Aorta (tissue), 5 donors: ENCODE results near the gene IPPK. TPM values are rescaled to one million over a fixed set of nuclear protein-coding genes. Genes with fewer than 3 reads are reported as not detected.

Experiments
- ATAC-seq: fragments of 200-7000 bp; cut with Tn5 transposase; one replicate; pipeline ENCODE4 v1.9.1; 2022; ENCODE audit warnings: moderate library complexity; ENCODE audit not compliant: low FRiP score
- DNase-seq, 2 donors: peaks; one replicate each; pipeline ENCODE4 v3.0.0-alpha.2; 2020
- H3K27ac ChIP-seq, 2 donors: one replicate each; pipeline ENCODE4 v1.5.1; 2013; ENCODE audit warnings: low read length in 2 of 2, mild to moderate bottlenecking in 2 of 2, moderate library complexity in 2 of 2, control low read depth in 1 of 2, inconsistent platforms in 1 of 2, low read depth in 1 of 2
- H3K27me3 ChIP-seq, 2 donors: one replicate each; pipeline ENCODE4 v1.6.1; 2013; ENCODE audit warnings: control low read depth in 1 of 2, low read length in 1 of 2, mild to moderate bottlenecking in 1 of 2, moderate library complexity in 1 of 2; ENCODE audit not compliant: insufficient read depth in 2 of 2, control insufficient read depth in 1 of 2
- H3K36me3 ChIP-seq, 2 donors: one replicate each; pipeline ENCODE4 v1.6.1; 2013; ENCODE audit warnings: control low read depth in 1 of 2, low read length in 1 of 2, mild to moderate bottlenecking in 1 of 2; ENCODE audit not compliant: insufficient read depth in 2 of 2, control insufficient read depth in 1 of 2
- H3K4me1 ChIP-seq, 2 donors: one replicate each; pipeline ENCODE4 v1.6.1; 2013; ENCODE audit warnings: low read length in 2 of 2, control low read depth in 1 of 2, mild to moderate bottlenecking in 1 of 2, moderate library complexity in 1 of 2; ENCODE audit not compliant: insufficient read depth in 2 of 2, control insufficient read depth in 1 of 2
- H3K4me3 ChIP-seq, 2 donors: one replicate each; pipeline ENCODE4 v1.5.1; 2013; ENCODE audit warnings: low read length in 2 of 2, control low read depth in 1 of 2, mild to moderate bottlenecking in 1 of 2
- H3K9me3 ChIP-seq: one replicate; pipeline ENCODE4 v1.6.1; 2013; ENCODE audit warnings: mild to moderate bottlenecking, low read length; ENCODE audit not compliant: control insufficient read depth
- WGBS, 2 donors: extraction: QIAGEN DNeasy Blood & Tissue Kit; methylation state at CpG; one replicate each; pipeline ENCODE4 v1.1.7; 2013; 5-methylcytosine and 5-hydroxymethylcytosine counted together
- intact Hi-C, 2 donors: fragments of 100-400 bp; cut with DNase I; formaldehyde crosslinking; loops; one replicate each; pipeline versions ENCODE4 v1.14.2 to v1.15.0; 2022
- polyA plus RNA-seq, 2 donors: library from polyadenylated mRNA; stranded (reverse); fragments of 200-250 nt; gene quantifications; one replicate each; pipeline ENCODE4 v1.2.3, GENCODE V29; 2013
- total RNA-seq, 2 donors: library from RNA; stranded (reverse); fragmentation: NEBNext Ultra II Directional; extraction: Animal tissue kit (Norgen Biotek cat#: 25700); gene quantifications; one replicate each; pipeline ENCODE4 v1.2.1, GENCODE V29; 2021
- donor health status: healthy with polysubstance abuse.
- donor health status: Bipolar disorder and iron deficiency.
- donor health status: DM: no; HTN: no; CAD: no.
- donor health status: DM: no; HTN: no; CAD: no.
- donor health status: DM: yes; HTN: yes; CAD: no.

The IPPK gene
- total and polyA plus RNA-seq, 4 donors, result 2.5 to 12.1 (median 6.8) TPM

DNA sequence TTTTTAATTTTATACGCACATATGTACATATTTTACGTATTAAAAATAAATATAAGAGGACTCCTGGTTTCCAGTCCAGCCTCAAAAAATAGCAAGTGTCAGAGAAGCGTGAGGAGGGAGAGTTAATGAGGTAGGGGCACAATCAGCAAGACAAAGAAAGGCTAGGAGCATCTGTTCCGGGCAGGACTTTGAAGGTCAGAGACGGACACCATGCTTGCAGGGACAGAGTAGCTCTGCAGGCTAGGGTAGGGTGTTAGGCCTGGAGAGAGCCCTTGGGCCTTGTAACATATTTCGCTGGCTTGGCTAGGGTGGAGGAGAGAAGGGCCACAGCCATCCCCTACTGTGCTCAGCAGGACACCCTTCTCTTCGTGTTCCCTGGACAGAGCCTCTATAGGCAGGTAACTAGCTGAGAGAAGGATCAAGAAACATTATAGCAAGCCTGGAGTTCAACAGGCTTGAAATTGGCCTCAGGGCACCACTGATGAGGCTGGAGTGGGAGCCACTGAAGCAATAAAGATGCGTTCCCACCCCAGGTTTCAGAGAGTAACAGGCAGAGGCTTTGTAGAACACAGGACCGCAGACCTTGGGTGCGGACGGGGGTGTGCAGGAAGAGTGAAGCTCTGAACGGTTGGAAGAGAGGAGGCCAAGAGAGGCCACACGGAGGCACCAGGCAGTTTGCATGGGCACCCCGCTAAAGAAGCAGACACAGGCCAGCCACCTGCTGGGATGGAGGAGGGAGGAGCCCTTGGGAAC lies 9.7 kb upstream of the IPPK start:
- no peak for ATAC-seq
- Histone ChIP-seq H3K9me3 (no peaks in the 10 kb centered on the region), H3K36me3 (no peaks in the 10 kb centered on the region), H3K27me3 (no peaks in the 10 kb centered on the region), H3K4me3 (no peak overlapping the region), H3K4me1 (no peaks in the 10 kb centered on the region), H3K27ac (no peak overlapping the region)
- DNase-seq, result no peak
- WGBS, 2 donors, result 75 to 78% methylated on average over 14 of the region's 14 CpGs
- intact Hi-C loops, result no loop called here

DNA sequence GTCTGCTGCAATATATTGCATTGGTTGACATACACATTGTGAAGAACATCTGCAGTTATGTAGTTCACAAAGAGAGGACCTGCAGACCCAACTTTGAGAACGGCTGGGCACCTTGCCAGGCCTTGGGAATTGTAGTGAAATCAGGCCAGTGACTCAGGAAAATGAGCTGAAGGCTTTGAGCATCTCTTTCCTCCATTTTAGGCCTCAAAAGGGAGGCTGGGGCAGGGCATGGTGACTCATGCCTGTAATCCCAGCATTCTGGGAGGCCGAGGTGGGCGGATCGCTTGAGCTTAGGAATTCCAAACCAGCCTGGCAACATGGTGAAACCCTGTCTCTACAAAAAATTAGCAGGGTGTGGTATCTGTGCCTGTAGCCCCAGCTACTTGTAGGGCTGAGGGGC lies 1.4 kb upstream of the IPPK start:
- Histone ChIP-seq H3K36me3 (no peaks in the 10 kb centered on the region), H3K4me1 (peaks cover 0 to 2% of the 10 kb centered on the region in 2 donors), H3K27me3 (no peaks in the 10 kb centered on the region), H3K9me3 (no peaks in the 10 kb centered on the region), H3K27ac (no peak overlapping the region), H3K4me3 (no peak overlapping the region)
- WGBS, 2 donors, result 72 to 80% methylated on average over 4 of the region's 4 CpGs
- ATAC-seq (no peak), DNase-seq (peak; percentile 59 to 71)
- intact Hi-C loops, result no loop called here

DNA sequence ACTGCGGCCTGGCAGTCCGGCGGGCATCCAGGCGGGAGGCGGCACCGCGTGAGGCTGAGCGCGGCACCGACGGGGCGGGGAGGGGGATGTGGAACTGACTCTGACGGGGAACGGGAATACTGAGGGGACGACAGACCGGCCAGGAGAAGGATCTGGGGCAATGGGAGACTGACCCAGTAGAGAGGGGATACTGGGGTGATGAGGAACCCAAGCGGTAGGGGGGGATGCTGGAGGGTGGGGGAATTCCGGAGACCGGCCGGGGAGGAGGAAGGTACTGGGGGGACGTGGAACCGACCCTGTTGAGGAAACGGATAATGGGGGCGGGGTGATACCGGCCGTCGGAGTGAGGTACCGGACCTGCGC lies 423 bp downstream of the IPPK start:
- DNase-seq, result peak; percentile 63 to 84
- H3K27ac ChIP-seq, result peak overlapping the region in 1 of 2 donors; percentile 70
- H3K9me3 ChIP-seq, result no peaks in the 10 kb centered on the region
- peaks cover 0 to 3% of the 10 kb centered on the region in 2 donors for H3K36me3 ChIP-seq
- peak; percentile 55 for ATAC-seq
- intact Hi-C loops, result no loop called here
- H3K4me1 ChIP-seq, result peaks cover 0 to 2% of the 10 kb centered on the region in 2 donors
- peak overlapping the region; percentile 65 to 75 for H3K4me3 ChIP-seq
- 1 to 2% methylated on average over 29 of the region's 29 CpGs for WGBS, 2 donors
- H3K27me3 ChIP-seq, result no peaks in the 10 kb centered on the region

DNA sequence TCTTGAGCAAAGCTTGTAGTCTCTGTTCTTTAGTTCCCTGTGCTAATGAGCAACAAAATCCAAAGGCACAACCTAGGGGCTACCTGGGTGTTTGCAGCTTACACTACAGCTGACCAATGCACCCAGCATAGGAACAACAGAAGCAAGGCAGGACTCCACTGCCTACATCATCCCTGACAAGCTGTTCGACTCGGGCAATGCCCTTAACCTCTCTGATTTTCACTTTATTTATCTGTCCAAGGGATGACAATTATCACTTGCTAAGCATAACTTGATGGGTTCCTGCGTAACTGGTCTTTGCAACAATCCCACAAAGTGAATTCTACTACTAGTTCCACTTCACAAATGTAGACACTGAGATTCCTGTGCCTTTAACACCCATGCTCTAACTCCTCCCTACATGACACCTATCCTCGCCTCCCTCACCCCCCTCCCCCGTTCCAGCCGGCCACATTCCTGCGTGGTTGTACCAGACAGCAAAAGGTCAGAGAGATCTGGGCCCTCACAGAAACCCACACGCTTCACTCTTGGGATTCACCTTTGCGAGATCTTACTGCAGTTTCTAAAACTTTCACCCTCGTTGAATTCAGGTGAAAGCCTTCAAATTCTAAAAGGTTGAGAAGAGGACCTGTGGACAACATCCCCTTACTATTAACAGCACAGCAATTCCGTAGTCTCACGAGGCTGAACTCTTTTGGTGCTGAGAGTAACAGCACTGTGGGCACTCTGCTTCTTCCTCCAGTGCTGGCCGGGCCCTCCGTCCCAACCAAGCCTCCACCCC lies 995 bp downstream of the IPPK start:
- intact Hi-C loops, result no loop called here
- Histone ChIP-seq H3K9me3 (no peaks in the 10 kb centered on the region), H3K27ac (peak overlapping the region in 1 of 2 donors; percentile 3), H3K27me3 (no peaks in the 10 kb centered on the region), H3K4me3 (peak overlapping the region; percentile 65 to 75), H3K4me1 (peaks cover 0 to 2% of the 10 kb centered on the region in 2 donors), H3K36me3 (peaks cover 0 to 3% of the 10 kb centered on the region in 2 donors)
- ATAC-seq, result no peak
- peak in 1 of 2 donors; percentile 79 for DNase-seq
- 16% methylated on average over 14 of the region's 14 CpGs for WGBS, 2 donors

DNA sequence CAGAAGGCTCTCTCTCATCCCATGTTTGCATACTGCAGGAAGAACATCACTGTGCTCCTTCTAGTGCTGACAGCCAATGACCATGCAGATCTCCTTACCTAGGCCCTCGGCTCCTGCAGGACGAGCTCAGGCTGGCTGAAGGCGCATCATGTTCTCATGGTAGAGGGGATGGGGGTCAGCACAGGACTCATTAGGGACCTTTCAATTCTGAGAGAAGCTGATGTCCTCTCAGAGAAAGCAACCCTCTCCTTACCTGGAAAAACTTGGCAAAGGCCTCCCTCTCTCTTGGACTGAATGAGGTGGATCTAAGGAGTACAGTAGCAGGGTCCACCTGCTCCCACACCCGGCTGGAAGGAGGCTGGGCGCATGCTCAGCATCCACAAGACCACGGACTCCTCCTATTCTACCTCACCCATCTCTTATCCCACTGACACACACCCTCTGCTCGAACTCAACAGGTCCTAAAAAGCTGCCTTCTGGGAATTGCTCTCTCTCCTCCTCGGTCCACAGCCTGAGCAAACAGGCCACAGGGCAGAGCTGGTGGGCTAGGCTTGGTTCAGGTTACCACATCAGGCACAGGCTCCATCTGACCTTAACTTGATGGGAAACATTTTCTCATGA lies 2.9 kb downstream of the IPPK start:
- ATAC-seq, result no peak
- H3K27ac ChIP-seq, result no peak overlapping the region
- intact Hi-C loops, result no loop called here
- H3K36me3 ChIP-seq, result peaks cover 0 to 3% of the 10 kb centered on the region in 2 donors
- peaks cover 0 to 2% of the 10 kb centered on the region in 2 donors for H3K4me1 ChIP-seq
- no peak overlapping the region for H3K4me3 ChIP-seq
- no peak for DNase-seq
- no peaks in the 10 kb centered on the region for H3K27me3 ChIP-seq
- 78 to 89% methylated on average over 8 of the region's 8 CpGs for WGBS, 2 donors
- H3K9me3 ChIP-seq, result no peaks in the 10 kb centered on the region

DNA sequence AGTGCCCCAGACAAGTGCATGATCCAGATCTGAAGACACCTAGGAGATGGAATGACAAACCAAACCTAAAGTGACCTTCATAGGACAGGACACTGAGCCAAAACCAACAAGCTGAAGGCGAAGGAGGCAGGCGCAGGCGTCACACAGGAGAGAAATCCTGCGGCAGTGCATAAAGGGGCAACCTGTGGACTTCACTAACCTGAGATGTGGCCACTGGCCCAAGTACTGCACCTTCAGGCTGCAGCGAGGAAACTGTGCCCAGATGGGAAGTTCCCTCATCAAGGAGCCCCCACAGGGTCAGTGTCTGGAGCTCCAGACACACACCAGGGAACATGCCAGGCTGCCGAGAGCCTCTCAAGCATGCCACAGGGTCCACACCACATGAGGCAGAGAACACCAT lies 3.7 kb downstream of the IPPK start:
- ATAC-seq (no peak), DNase-seq (peak; percentile 31 to 35)
- Histone ChIP-seq H3K4me3 (no peak overlapping the region), H3K9me3 (no peaks in the 10 kb centered on the region), H3K27ac (no peak overlapping the region), H3K36me3 (peaks cover 0 to 3% of the 10 kb centered on the region in 2 donors), H3K4me1 (peaks cover 0 to 2% of the 10 kb centered on the region in 2 donors), H3K27me3 (no peaks in the 10 kb centered on the region)
- intact Hi-C loops, result no loop called here
- WGBS, 2 donors, result 68 to 72% methylated on average over 6 of the region's 6 CpGs

DNA sequence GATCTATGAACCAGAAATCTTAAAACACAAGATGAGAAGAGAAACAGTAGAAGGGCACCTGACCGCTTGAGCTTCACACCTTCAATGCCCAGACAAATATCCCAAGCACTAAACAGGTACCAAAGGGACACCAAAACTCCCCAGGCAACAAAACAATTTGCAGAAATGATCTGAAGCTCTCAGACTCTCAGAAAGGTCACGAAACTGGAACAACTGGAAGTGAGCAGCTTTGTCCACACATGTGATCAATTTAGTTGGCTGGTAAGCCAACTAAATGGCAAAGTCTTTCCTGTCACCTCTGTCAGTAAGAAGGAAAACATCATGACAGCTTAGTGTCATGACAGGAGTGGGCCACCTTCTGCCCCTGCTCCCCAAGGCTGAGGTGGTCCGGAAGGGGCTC lies 4.1 kb downstream of the IPPK start:
- Histone ChIP-seq H3K4me3 (no peak overlapping the region), H3K36me3 (peaks cover 0 to 3% of the 10 kb centered on the region in 2 donors), H3K4me1 (no peaks in the 10 kb centered on the region), H3K27ac (no peak overlapping the region), H3K27me3 (no peaks in the 10 kb centered on the region), H3K9me3 (no peaks in the 10 kb centered on the region)
- 87 to 94% methylated on average over 3 of the region's 3 CpGs for WGBS, 2 donors
- DNase-seq, result no peak
- intact Hi-C loops, result no loop called here
- ATAC-seq, result no peak

DNA sequence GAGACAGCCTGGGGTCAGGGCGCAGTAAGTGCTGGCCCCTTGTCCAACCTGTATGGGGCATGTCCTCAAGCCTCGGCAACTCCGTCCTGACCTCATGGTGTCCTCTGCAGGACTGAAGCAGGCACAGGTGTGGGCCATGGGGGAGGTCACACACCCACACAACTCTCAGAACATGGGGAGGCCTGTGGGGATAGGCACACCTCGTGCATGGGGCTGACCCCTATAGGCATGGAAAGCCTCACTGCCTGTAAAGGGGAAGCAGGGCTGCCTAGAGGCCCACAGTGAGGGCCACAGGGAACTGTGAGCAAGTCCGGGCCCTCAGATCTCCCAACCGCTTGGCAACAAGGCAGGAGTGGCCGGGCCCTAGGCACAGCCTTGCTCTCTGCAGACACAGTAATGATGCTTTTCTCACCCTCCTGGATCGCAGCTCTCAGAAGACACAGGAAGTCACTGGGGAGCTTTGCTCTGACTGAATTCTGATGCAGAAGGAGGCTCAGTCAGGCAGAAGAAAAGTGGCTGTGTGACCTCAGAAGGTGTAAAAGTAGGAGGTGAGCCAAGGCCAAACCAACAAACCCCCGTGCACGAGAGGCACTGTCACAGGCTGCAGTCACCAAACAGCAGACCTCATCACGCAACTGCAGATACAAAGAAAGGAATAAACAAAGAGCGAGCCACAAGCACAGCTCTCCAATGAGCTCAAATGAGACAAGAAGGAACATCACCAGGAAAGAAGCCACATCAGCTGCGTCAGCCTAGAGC lies 5.4 kb downstream of the IPPK start:
- intact Hi-C loops, result no loop called here
- Histone ChIP-seq H3K36me3 (peaks cover 0 to 3% of the 10 kb centered on the region in 2 donors), H3K4me3 (no peak overlapping the region), H3K4me1 (no peaks in the 10 kb centered on the region), H3K27ac (no peak overlapping the region), H3K9me3 (no peaks in the 10 kb centered on the region), H3K27me3 (no peaks in the 10 kb centered on the region)
- peak; percentile 33 to 55 for DNase-seq
- WGBS, 2 donors, result 67 to 76% methylated on average over 13 of the region's 13 CpGs
- ATAC-seq, result no peak
